ENCODE data around the gene ADRA2B.

Gene ADRA2B

DNA sequence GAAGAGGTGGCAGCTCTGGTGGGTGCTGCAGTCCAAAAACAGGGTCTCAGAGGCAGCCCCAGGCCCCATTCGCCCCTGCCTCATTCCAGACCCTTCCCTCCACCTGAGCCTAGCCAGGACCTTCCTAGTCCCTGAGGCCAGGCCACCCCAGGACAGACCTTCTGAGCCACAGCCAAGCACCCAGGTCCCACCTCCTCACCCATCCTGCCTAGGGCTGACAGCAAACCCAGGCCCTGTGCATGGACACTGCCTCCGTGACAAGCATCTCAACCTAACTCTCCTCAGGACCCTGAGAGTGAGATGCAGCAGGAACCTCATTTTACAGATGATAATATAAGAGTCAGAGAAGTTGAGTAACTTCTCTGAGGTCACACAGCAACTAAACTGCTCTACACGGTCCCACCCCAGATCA, 15.5 kb downstream of the ADRA2B start:
- TF ChIP-seq, protein P1, sequence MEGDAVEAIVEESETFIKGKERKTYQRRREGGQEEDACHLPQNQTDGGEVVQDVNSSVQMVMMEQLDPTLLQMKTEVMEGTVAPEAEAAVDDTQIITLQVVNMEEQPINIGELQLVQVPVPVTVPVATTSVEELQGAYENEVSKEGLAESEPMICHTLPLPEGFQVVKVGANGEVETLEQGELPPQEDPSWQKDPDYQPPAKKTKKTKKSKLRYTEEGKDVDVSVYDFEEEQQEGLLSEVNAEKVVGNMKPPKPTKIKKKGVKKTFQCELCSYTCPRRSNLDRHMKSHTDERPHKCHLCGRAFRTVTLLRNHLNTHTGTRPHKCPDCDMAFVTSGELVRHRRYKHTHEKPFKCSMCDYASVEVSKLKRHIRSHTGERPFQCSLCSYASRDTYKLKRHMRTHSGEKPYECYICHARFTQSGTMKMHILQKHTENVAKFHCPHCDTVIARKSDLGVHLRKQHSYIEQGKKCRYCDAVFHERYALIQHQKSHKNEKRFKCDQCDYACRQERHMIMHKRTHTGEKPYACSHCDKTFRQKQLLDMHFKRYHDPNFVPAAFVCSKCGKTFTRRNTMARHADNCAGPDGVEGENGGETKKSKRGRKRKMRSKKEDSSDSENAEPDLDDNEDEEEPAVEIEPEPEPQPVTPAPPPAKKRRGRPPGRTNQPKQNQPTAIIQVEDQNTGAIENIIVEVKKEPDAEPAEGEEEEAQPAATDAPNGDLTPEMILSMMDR (conservative IDR thresholded peaks at IDR 0.05; ENCODE audit: low read depth, low read length) = no peak
- no peak for DNase-seq (ENCODE audit: low read depth)
- no peak overlapping the region for H3K4me3 ChIP-seq (ENCODE audit: low read length)

DNA sequence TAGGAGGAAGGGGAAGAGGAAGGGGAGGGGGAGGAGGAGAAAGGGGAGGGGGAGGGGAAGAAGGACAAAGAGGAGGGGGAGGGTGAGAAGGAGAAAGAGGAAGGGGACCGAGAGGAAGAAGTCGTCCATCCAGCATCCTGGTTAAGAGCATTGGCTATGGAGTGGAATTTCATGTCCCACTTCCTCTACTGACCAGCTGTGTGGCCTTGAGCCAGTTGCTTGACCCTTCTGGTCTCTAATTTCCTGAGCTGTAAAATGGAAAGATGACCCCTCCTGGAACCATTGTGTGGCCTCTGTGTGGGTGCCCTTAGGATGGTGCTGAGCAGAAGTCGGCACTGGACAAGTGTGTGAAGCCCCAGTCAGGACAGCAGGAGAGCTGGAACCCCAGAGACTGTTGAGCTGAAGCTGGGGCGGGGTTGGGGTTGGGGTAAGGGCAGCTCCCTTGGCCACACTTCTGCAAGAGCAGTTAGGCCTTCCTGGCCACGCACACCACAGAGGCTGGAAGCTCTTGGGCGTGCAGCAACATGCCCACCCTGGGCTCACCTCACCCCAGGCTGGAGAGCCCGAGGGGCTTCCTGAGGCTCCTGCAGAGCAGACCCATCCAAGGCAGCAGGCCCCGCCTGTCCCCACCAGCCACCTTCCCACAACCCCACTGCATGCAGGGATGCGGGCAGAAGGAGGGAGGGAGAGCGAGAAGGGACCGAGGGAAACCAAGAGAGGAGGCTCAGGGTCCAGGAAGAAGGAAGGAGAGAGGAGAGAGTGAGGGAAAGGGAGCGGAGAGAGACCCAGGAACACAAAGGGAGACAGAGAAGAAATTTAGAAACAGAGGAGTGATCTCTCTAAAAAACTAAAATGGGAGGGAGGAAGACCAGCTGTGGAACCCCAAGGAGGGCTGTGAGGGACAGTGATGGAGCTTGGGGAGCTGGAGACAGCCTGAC, 16.2 kb downstream of the ADRA2B start:
- DNase-seq (ENCODE audit: low read depth) = no peak
- no peak overlapping the region for H3K4me3 ChIP-seq (ENCODE audit: low read length)
- TF ChIP-seq, protein P1 (conservative IDR thresholded peaks at IDR 0.05; ENCODE audit: low read depth, low read length) = no peak

DNA sequence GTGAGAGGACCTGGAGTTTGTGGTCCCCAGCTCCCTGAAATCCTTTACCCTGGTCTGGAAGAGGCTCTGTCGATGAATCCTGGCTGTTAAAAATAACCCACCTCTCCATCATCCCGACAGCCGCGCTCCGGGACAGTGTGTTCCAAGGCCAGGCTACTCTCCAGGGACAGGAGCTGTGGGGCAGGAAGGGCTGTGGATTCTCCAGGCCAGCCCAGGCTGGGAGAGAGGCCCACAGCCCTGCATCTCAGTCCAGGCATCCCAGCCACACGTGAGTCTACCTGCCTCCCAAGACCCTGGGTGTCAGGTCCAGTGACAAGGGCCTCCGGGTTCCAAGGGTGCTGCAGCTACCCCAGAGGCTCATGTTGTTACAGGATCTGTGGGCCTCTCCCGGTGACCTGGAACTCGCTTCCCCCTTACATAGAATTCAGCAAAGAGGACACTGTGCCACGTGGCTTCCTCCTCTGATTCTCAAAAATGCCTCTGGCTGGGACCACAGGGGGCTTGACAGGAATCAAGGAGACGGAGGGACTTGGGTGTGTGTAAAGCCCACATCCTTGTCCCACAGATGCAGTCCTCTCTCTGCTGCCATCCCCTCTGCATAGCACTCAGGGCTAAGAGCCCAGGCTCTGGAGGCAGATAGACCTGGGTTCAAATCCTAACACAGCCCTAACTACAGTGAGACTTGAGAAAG, 17.3 kb downstream of the ADRA2B start:
- no peak for DNase-seq (ENCODE audit: low read depth)
- H3K4me3 ChIP-seq (ENCODE audit: low read length) = no peak overlapping the region
- TF ChIP-seq, protein P1 (conservative IDR thresholded peaks at IDR 0.05; ENCODE audit: low read depth, low read length) = no peak

DNA sequence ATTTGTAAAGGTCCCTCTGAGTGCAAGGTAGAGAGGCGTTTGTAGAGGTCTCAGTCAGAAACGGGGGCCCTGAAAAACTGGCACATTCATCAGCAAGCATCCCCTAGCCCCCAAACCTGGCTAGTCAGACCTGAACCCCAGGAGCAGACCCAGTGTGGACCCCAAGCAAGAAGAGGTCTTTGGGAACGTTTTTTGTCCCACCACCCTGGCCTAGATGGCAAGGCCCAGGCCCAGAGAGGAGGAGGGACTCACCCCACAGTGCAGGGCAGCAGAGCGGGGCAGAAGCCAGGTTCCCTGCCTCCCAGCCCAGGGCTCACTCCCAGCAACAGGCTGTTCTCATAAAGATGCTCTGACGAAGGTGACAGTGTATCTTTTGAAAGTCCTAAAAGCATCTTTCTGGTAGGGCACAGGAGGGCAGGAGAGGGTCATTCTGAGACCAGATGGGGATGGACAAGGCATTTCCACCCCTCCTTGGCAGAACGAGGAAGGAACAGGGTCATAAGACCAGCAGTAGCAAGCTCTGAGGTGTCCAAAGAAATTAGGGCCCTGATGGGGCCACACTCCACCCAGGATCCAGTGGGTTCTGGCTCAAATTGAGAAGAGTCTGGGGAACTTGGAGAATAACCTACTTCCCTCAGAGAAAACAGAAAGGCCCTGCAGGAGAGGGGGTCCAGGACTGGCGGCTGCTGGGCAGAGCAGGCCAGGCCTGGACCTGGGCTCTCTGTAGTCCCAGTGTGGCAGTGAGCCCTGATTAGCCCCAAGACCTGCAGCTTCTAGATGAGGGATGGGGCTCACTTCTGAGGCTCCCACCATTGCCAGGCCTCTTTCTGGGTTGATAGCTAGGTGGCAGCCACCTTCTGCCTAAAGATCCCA, 18.2 kb downstream of the ADRA2B start:
- TF ChIP-seq, protein P1 (conservative IDR thresholded peaks at IDR 0.05; ENCODE audit: low read depth, low read length) = no peak
- no peak for DNase-seq (ENCODE audit: low read depth)
- no peak overlapping the region for H3K4me3 ChIP-seq (ENCODE audit: low read length)

DNA sequence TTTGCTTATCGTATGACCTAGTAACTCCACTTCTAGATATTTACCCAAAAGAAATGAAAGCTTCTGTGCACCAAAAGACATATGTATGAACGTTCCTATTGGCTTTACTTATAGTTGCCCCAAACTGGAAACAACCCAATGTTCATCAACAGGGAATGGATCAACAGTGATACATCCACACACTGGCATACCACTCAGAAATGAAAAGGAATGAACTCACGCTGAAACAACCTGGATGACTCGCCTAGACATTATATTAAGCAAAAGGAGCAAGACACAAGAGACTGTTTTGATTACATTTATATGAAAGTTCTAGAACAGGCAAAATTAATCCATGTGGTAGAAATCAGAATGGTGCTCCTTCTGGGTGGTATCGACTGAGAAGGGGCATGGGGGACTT, 18.9 kb downstream of the ADRA2B start:
- no peak overlapping the region for H3K4me3 ChIP-seq (ENCODE audit: low read length)
- no peak for DNase-seq (ENCODE audit: low read depth)
- TF ChIP-seq, protein P1 (conservative IDR thresholded peaks at IDR 0.05; ENCODE audit: low read depth, low read length) = no peak

DNA sequence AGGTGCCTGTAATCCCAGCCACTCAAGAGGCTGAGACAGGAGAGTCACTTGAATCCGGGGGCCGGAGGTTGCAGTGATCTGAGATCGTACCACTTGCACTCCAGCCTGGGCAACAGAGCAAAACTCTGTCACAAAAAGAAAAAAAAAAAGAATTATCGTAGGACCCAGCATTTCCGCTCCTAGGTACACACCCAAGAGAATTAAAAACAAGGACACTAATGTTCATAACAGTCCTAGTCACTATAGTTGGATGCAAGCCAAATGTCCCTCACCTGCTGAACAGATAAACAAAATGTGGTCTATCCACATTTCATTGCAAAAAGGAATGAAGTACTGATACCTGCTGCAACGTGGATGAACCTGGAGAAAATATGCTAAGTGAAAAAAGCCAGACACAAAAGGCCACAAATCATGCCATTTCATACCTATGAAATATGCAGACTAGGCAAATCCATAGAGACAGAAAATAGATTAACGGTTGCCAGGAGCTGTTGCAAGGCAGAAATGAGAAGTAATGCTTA, 21.2 kb downstream of the ADRA2B start:
- TF ChIP-seq, protein P1 (conservative IDR thresholded peaks at IDR 0.05; ENCODE audit: low read depth, low read length) = no peak
- no peak overlapping the region for H3K4me3 ChIP-seq (ENCODE audit: low read length)
- DNase-seq (ENCODE audit: low read depth) = no peak

All from retinal pigment epithelial cell (primary cell).